Coronary artery (tissue), 2 donors: ENCODE results near the gene SLC25A21.
"Not testable (repeated sequence)": the region's sequence is repeated elsewhere in the genome, so short reads cannot be mapped to it uniquely, and the experiment has no call there.

ENCODE experiments used
- DNase-seq: peaks from one replicate; pipeline ENCODE4 v3.0.0-alpha.2; 2017; ENCODE audit warnings: low spot score
- H3K27ac ChIP-seq, 2 donors: fragments of 200-600 bp; sonication (generic); one replicate each; pipeline ENCODE4 v1.5.1; 2016 to 2019
- H3K4me3 ChIP-seq: fragments of 200-600 bp; sonication (generic); 2 replicates; pipeline ENCODE4 v1.5.1; 2016; ENCODE audit warnings: mild to moderate bottlenecking, moderate library complexity
- TF ChIP-seq, protein P1 (sequence below): fragments of 200-600 bp; sonication (generic); IDR thresholded peaks from one replicate; pipeline ENCODE4 v1.5.1; 2019; ENCODE audit warnings: antibody characterized with exemption

Gene SLC25A21

GRCh38 chr14:36816481-36816880 is 355.9 kb downstream of the SLC25A21 start:
- TF ChIP-seq, protein P1, sequence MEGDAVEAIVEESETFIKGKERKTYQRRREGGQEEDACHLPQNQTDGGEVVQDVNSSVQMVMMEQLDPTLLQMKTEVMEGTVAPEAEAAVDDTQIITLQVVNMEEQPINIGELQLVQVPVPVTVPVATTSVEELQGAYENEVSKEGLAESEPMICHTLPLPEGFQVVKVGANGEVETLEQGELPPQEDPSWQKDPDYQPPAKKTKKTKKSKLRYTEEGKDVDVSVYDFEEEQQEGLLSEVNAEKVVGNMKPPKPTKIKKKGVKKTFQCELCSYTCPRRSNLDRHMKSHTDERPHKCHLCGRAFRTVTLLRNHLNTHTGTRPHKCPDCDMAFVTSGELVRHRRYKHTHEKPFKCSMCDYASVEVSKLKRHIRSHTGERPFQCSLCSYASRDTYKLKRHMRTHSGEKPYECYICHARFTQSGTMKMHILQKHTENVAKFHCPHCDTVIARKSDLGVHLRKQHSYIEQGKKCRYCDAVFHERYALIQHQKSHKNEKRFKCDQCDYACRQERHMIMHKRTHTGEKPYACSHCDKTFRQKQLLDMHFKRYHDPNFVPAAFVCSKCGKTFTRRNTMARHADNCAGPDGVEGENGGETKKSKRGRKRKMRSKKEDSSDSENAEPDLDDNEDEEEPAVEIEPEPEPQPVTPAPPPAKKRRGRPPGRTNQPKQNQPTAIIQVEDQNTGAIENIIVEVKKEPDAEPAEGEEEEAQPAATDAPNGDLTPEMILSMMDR = no peak
- DNase-seq = no peak
- H3K4me3 ChIP-seq = no peak overlapping the region
- no peak overlapping the region for H3K27ac ChIP-seq

GRCh38 chr14:36814783-36815182 is 357.6 kb downstream of the SLC25A21 start:
- H3K27ac ChIP-seq, H3K4me3 ChIP-seq, DNase-seq: not testable (repeated sequence)

- Histone ChIP-seq H3K4me3 (no peak overlapping the region), H3K27ac (no peak overlapping the region)
- DNase-seq = no peak
- TF ChIP-seq, protein P1 = no peak
These were observed 362.2 kb downstream of the SLC25A21 start for GRCh38 chr14:36810209-36810608.

- no peak for DNase-seq
- Histone ChIP-seq H3K4me3 (no peak overlapping the region), H3K27ac (no peak overlapping the region)
- TF ChIP-seq, protein P1 = no peak
These were observed 364.7 kb downstream of the SLC25A21 start for GRCh38 chr14:36807727-36808126.

DNA sequence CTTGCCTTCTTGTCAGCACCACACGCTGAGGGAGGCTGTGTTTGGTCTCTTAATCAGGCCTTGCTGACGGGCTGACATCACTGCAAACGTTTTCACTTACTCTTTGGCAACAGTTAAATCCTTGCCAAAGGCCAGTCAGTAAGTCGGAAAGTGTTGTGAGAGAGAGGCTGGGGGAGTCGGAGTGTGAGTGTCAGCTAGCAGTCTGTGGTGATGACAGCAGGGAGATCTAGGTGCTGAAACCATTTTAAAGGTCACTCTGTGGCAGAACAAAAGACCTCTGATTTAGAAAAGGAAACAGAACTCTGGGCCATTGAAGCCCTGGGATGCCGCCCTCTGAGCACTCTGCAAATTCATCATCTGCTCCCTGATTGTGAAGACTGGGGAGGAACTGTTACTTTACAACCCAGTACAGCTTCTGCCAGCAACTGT is 367.3 kb downstream of the SLC25A21 start:
- TF ChIP-seq, protein P1 = no peak
- no peak overlapping the region for H3K27ac ChIP-seq
- DNase-seq = no peak
- no peak overlapping the region for H3K4me3 ChIP-seq

DNA sequence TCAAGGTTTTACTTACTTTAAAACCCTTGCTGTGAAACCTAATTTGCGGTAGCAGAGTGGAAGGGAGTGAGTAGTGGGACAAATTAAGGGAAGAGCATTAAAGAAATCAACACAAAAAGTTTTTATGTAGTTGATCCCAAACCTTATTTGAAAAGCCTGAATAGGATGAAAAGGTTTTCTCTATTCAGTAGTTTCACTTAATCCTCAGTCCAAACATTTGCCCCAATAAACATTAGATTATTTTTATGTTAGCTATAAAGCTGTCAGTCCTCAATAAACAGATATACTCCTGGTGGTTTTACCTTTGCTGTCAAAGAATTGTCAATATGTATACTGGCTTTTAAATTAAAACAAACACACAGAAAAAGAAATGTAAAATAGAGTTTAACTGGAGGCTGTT is 374.8 kb downstream of the SLC25A21 start:
- Histone ChIP-seq H3K27ac (no peak overlapping the region), H3K4me3 (no peak overlapping the region)
- DNase-seq = no peak
- TF ChIP-seq, protein P1 = no peak

DNA sequence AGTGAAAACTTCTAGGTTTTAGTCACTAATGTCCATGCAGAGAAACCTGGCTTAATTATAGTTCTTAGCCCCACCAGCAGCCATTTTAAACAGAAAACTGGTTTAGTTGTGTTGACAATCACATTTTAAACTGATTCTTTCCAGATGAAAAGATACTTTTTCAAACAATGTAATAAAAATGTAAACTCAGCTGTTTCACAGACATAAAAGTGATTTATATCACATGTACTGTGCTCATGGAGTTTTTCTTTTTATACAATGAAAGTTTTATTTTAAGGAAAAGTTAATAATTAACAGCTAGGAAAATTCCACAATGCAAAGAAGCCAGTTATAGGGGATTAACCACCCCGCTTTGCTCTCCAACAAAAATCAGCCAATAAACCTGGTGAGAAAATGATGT is 381.0 kb downstream of the SLC25A21 start:
- no peak for DNase-seq
- H3K4me3 ChIP-seq = no peak overlapping the region
- no peak overlapping the region for H3K27ac ChIP-seq
- TF ChIP-seq, protein P1 = no peak

DNA sequence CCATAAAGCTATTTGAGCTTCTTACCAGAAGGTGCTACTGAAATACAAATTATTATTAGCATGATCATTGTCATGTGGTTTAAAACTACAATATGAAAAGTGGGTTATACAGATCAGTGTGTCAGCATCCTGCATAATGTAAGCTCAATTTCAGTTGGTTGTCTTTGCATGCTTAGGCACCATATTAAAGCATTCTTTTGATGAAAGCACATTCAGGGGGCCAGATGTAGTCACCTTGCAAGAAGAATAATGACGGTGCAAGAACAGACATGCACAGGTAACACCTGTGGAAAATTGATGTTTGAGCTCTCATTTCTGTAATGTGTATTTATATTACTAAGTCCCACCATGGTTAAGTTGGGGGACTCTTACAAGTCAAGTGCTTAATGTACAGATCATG is 386.9 kb downstream of the SLC25A21 start:
- TF ChIP-seq, protein P1 = no peak
- DNase-seq = no peak
- Histone ChIP-seq H3K27ac (no peak overlapping the region), H3K4me3 (no peak overlapping the region)
